Effector memory CD4-positive, alpha-beta T cell (primary cell): Measurements from ENCODE around the gene UST.
"Not testable (repeated sequence)": the region's sequence is repeated elsewhere in the genome, so short reads cannot be mapped to it uniquely, and the experiment has no call there.

ENCODE experiments used
- DNase-seq, 3 donors: peaks; one replicate each; pipeline ENCODE4 v3.0.0-alpha.2; 2020
- H3K27ac ChIP-seq: 2 replicates; pipeline ENCODE4 v1.7.0; 2013; ENCODE audit warnings: mild to moderate bottlenecking, low read length, moderate library complexity; ENCODE audit not compliant: insufficient read depth, poor library complexity, severe bottlenecking
- H3K27me3 ChIP-seq: replicated peaks from 2 replicates; pipeline ENCODE4 v1.7.0; 2013; ENCODE audit warnings: mild to moderate bottlenecking, low read length; ENCODE audit not compliant: insufficient read depth, control insufficient read depth, poor library complexity, severe bottlenecking
- H3K36me3 ChIP-seq: 2 replicates; pipeline ENCODE4 v1.7.0; 2013; ENCODE audit warnings: mild to moderate bottlenecking, low read length, moderate library complexity; ENCODE audit not compliant: control insufficient read depth, insufficient read depth
- H3K4me1 ChIP-seq: 2 replicates; pipeline ENCODE4 v1.7.0; 2013; ENCODE audit warnings: low read length, mild to moderate bottlenecking; ENCODE audit not compliant: control insufficient read depth, insufficient read depth, poor library complexity, severe bottlenecking
- H3K4me3 ChIP-seq: 2 replicates; pipeline ENCODE4 v1.7.0; 2013; ENCODE audit warnings: low read length, low read depth, mild to moderate bottlenecking; ENCODE audit not compliant: insufficient read depth, poor library complexity, severe bottlenecking
- H3K9me3 ChIP-seq: 2 replicates; pipeline ENCODE4 v1.7.0; 2013; ENCODE audit warnings: mild to moderate bottlenecking, low read length, moderate library complexity; ENCODE audit not compliant: control insufficient read depth

UST gene

GRCh38 chr6:148764259-148765020, 17.6 kb downstream of the UST start:
- H3K27me3 ChIP-seq, H3K9me3 ChIP-seq, H3K27ac ChIP-seq, H3K36me3 ChIP-seq, DNase-seq, H3K4me3 ChIP-seq: not testable (repeated sequence)
- peaks cover 24% of the 10 kb centered on the region for H3K4me1 ChIP-seq

DNA sequence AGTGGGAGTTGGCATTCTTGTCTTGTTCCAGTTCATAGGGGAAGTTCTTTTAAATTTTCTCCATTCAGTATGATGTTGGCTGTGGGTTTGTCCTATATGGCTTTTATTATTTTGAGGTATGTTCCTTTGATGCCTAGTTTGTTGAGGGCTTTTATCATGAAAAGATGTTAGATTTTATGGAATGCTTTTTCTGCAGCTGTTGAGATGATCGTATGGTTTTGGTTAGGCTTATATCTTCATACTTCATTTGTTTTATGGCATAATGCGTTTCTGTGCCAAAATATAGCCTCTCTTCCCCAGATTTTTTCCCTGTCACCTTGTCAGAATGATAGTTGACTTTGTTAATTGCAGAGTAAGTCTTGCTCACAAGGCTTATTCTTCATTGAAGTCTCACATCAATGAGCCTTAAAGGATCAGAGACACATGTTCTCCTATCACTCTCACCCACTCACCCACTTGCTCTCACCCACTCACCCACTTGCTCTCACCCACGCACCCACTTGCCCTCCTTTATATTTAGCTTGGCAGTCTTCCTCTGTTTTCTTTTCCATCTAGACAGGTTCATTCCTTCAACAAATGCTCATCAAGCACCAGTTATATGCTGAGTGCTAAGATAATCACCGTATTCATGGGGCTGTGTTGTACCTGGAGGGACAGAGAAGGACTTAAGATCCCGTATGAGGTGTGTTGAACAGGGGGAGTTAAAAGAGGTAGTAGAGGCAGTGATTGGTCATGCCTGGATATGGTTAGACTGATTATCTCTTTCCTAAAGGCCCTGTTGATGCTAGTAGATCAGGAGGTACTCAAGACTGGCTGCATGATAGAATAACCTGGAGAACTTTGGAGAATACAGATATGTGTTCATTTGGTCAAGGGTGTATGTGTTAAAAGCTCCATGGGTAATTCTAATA, 19.3 kb downstream of the UST start:
- Histone ChIP-seq H3K4me1 (peaks cover 14% of the 10 kb centered on the region), H3K27me3 (no peaks in the 10 kb centered on the region), H3K4me3 (no peak overlapping the region), H3K27ac (no peak overlapping the region), H3K36me3 (no peaks in the 10 kb centered on the region), H3K9me3 (no peaks in the 10 kb centered on the region)
- no peak for DNase-seq

DNA sequence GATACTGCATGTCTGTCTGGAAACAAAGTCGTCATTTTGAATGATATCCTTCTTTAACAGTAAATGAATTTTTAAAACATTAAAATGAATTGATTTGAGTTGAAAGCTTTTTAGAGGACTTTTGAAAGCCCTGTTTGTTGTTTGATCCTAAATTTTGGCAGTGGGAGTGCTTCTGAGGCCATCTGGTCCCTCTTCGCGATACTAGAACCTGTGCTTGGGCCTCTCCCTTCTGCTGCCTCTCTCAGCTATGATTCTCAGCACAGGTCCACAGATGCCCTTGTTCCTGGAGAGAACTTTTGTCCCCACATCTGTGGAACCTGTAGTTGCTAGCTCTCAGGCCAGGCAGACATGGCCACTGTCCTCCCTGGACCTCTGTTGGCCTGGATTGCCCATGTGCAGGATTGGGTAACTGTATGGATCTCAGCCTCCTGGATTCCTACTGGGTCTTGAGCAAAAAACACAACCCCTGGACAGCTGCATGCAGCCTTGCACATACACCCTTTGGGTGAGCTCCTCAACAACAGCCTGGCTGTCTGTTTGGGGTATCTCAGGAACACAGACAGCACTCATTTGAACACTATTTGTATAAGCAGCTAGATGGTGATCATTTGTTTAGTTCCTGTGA, 21.9 kb downstream of the UST start:
- Histone ChIP-seq H3K27ac (no peak overlapping the region), H3K36me3 (no peaks in the 10 kb centered on the region), H3K27me3 (no peaks in the 10 kb centered on the region), H3K4me1 (peaks cover 9% of the 10 kb centered on the region), H3K9me3 (no peaks in the 10 kb centered on the region), H3K4me3 (no peak overlapping the region)
- DNase-seq = no peak

DNA sequence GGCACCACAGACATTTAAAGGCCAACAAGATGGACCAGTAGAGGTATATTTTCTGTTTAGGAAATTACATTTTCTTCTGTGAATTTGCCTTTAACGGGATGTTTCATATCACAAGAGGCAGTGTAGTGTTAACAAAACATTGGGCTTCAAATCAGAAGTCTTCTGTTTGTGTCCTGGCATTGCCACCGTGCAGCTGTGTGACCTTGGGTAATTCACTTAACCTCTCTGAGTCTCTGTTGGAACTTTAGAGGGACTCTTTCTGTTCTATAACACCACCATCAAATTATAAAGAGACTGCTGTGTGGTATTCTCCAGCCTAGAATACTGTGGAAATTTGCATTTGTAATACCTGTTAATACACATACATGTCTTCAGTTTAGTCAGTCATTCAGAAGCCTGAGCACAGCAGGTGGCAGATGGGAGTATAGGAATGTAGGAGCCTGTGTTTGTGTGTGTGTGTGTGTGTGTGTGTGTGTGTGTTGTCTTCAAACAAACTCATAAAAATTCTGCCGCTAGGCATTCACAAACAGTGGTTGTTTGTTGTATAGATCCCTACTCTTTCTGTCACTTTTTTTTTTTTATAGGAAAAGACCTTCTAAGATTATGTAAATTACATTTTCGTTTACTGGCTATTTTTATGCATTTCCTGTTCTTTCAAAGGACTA, 22.6 kb downstream of the UST start:
- Histone ChIP-seq H3K36me3 (no peaks in the 10 kb centered on the region), H3K27me3 (no peaks in the 10 kb centered on the region), H3K4me3 (no peak overlapping the region), H3K4me1 (peaks cover 9% of the 10 kb centered on the region), H3K9me3 (no peaks in the 10 kb centered on the region), H3K27ac (no peak overlapping the region)
- DNase-seq = no peak

- Histone ChIP-seq H3K36me3 (no peaks in the 10 kb centered on the region), H3K27me3 (no peaks in the 10 kb centered on the region), H3K4me1 (peaks cover 9% of the 10 kb centered on the region), H3K27ac (no peak overlapping the region), H3K9me3 (no peaks in the 10 kb centered on the region), H3K4me3 (no peak overlapping the region)
- no peak for DNase-seq
These were observed 23.8 kb downstream of the UST start for GRCh38 chr6:148770408-148771211.

GRCh38 chr6:148771212-148771601, 24.4 kb downstream of the UST start:
- H3K4me3 ChIP-seq = no peak overlapping the region
- H3K4me1 ChIP-seq = peaks cover 9% of the 10 kb centered on the region
- no peaks in the 10 kb centered on the region for H3K9me3 ChIP-seq
- H3K36me3 ChIP-seq = no peaks in the 10 kb centered on the region
- no peak for DNase-seq
- no peak overlapping the region for H3K27ac ChIP-seq
- H3K27me3 ChIP-seq = no peaks in the 10 kb centered on the region

DNA sequence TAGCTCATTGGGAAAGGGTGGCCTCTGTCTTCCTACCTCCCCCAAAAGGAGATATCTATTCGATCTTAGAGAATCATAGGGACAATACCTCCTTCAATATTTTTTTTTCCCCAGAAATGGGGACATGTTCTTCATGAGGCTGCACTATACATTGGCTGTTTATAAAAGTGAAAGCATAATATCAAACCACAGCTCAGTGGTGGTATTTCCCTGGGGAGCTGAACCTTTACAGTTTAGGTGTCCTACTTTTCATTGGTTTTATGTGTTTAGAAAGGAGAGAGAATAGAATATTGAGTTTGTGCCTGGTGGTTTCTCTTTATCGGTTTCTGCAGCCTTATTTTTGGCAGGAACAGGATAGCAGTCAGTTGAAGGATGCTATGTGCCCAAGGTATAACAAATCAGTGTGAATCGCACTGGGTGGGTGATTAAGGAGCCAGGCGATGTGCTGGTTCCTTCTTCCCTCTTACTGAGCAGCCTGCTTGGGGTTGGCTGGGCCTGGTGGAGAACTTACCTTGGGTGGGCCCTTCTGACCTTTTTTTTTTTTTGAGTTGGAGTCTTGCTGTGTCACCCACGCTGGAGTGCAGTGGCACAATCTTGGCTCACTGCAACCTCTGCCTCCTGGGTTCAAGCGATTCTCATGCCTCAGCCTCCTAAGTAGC, 25.2 kb downstream of the UST start:
- H3K4me1 ChIP-seq = peaks cover 9% of the 10 kb centered on the region
- no peak overlapping the region for H3K4me3 ChIP-seq
- no peak overlapping the region for H3K27ac ChIP-seq
- DNase-seq = no peak
- no peaks in the 10 kb centered on the region for H3K27me3 ChIP-seq
- H3K36me3 ChIP-seq = no peaks in the 10 kb centered on the region
- H3K9me3 ChIP-seq = no peaks in the 10 kb centered on the region

DNA sequence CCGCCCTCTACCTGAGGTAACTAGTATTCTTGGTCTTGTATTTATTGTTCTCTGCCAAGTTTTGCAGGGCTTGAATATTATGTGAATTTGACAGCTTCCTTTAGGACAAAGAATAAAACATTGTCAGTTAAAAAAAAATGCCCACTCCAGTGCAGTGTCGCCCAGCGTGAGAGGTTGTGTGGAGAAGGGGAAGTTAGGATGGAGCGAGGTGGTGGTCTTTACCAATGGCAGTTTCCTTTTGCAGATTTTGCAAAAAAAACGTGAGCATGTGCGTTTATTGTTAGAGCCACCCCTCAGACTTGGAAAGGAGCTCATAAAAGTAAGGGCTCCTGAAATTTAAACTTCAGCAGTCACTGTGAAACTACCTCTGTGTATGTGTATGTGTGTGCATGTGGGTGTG, 28.3 kb downstream of the UST start:
- Histone ChIP-seq H3K27ac (no peak overlapping the region), H3K4me3 (no peak overlapping the region), H3K36me3 (no peaks in the 10 kb centered on the region), H3K27me3 (no peaks in the 10 kb centered on the region), H3K9me3 (no peaks in the 10 kb centered on the region), H3K4me1 (peaks cover 9% of the 10 kb centered on the region)
- DNase-seq = no peak
